ENCODE data around the gene ADAMTS14.

DNA sequence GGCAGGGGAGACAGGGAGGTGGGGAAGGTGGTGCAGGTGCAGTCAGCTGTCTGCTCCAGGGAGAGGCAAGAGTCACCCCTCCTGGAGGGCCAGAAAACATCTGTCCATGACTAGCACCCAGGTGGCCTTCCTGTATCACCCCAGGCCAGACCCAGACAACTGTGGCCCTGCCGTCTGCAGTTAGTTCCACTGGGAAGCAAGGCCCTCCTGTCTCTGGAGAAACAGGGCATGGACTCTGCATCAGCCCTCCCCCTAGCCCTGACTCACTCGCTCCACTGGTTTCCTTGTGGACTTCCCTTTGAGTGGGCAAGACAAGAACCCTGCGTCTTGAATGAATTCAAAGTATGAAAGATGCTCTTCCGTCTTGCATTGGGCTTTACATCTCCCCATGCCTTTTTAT is 100.3 kb downstream of the ADAMTS14 start:
- TF ChIP-seq, protein P1, sequence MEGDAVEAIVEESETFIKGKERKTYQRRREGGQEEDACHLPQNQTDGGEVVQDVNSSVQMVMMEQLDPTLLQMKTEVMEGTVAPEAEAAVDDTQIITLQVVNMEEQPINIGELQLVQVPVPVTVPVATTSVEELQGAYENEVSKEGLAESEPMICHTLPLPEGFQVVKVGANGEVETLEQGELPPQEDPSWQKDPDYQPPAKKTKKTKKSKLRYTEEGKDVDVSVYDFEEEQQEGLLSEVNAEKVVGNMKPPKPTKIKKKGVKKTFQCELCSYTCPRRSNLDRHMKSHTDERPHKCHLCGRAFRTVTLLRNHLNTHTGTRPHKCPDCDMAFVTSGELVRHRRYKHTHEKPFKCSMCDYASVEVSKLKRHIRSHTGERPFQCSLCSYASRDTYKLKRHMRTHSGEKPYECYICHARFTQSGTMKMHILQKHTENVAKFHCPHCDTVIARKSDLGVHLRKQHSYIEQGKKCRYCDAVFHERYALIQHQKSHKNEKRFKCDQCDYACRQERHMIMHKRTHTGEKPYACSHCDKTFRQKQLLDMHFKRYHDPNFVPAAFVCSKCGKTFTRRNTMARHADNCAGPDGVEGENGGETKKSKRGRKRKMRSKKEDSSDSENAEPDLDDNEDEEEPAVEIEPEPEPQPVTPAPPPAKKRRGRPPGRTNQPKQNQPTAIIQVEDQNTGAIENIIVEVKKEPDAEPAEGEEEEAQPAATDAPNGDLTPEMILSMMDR (IDR thresholded peaks at IDR 0.05; ENCODE audit: low read depth, low read length), result no peak
- TF ChIP-seq POLR2A (IDR thresholded peaks at IDR 0.05; ENCODE audit: extremely low read depth, insufficient read length) (no peak), MYC (IDR thresholded peaks at IDR 0.05; ENCODE audit: low read depth, low read length) (no peak)

All from NB4 (cell line).